ENCODE results near the gene TGM3.

GRCh38 chr20:2313316-2313715 is 17.5 kb downstream of the TGM3 start:
- TF ChIP-seq CTCF (conservative IDR thresholded peaks at IDR 0.05 in 1 of 2, IDR thresholded peaks at IDR 0.05 in 1 of 2; ENCODE audit: low read depth in 1 of 2, low read length in 2 of 2) = no peak
- TF ChIP-seq EZH2 (IDR thresholded peaks at IDR 0.05; ENCODE audit: low read length, missing control alignments) = no peak
